CD4-positive, alpha-beta T cell (primary cell): ENCODE results near the gene DNAH7. TPM values are rescaled to one million over a fixed set of nuclear protein-coding genes. Genes with fewer than 3 reads are reported as not detected.

Source experiments
- ATAC-seq: fragments of 200-7000 bp; cut with Tn5 transposase; one replicate; pipeline ENCODE4 v1.10.0; 2022; ENCODE audit warnings: mild to moderate bottlenecking; ENCODE audit not compliant: poor library complexity
- CTCF ChIA-PET: fragments of 350-600 bp; sonication (Branson Sonifier 250); formaldehyde crosslinking; loops from one replicate; lab custom pipeline; 2021; ENCODE audit warnings: antibody characterized with exemption, inconsistent platforms; lab: Charles Lee
- POLR2A ChIA-PET: fragments of 350-600 bp; sonication (Branson Sonifier 250); formaldehyde crosslinking; loops from one replicate; lab custom pipeline; 2021; ENCODE audit warnings: antibody characterized with exemption, inconsistent platforms; lab: Charles Lee
- DNase-seq, 14 experiments: peaks; one replicate each; pipeline ENCODE4 v3.0.0-alpha.2; 2013 to 2020; ENCODE audit warnings: mixed read lengths in 2 of 14
- H3K27ac ChIP-seq, 2 donors: one replicate each; pipeline versions ENCODE4 v1.5.1 to v1.7.0; 2013; ENCODE audit warnings: low read length in 2 of 2, low read depth in 1 of 2, mild to moderate bottlenecking in 1 of 2
- H3K27me3 ChIP-seq, 2 experiments: 1 replicate in 1 of 2; 2 replicates in 1 of 2; pipeline versions ENCODE4 v1.6.1 to v1.7.0; 2013; ENCODE audit warnings: low read length in 2 of 2, control low read depth in 1 of 2, mild to moderate bottlenecking in 1 of 2, moderate library complexity in 1 of 2; ENCODE audit not compliant: insufficient read depth in 2 of 2, control insufficient read depth in 1 of 2
- H3K36me3 ChIP-seq: one replicate; pipeline ENCODE4 v1.6.1; 2013; ENCODE audit warnings: low read length, control low read depth; ENCODE audit not compliant: insufficient read depth
- H3K4me1 ChIP-seq: one replicate; pipeline ENCODE4 v1.6.1; 2013; ENCODE audit warnings: low read length, control low read depth; ENCODE audit not compliant: insufficient read depth
- H3K4me3 ChIP-seq: one replicate; pipeline ENCODE4 v1.5.1; 2013; ENCODE audit warnings: mild to moderate bottlenecking, low read length, moderate library complexity
- H3K9me3 ChIP-seq, 2 experiments: 1 replicate in 1 of 2; 2 replicates in 1 of 2; pipeline versions ENCODE4 v1.6.1 to v1.7.0; 2013; ENCODE audit warnings: low read length in 2 of 2, mild to moderate bottlenecking in 2 of 2, control low read depth in 1 of 2, moderate library complexity in 1 of 2; ENCODE audit not compliant: control insufficient read depth in 1 of 2, insufficient read depth in 1 of 2
- H3K27ac Mint-ChIP-seq: one replicate; pipeline ENCODE4 v1.8.0; 2020; ENCODE audit warnings: mixed read lengths
- H3K27me3 Mint-ChIP-seq: one replicate; pipeline ENCODE4 v1.8.0; 2021; ENCODE audit warnings: mixed read lengths
- H3K36me3 Mint-ChIP-seq: one replicate; pipeline ENCODE4 v1.8.0; 2021; ENCODE audit warnings: low read depth, mixed read lengths
- H3K4me1 Mint-ChIP-seq: one replicate; pipeline ENCODE4 v1.8.0; 2021; ENCODE audit warnings: low read depth, mixed read lengths
- H3K4me3 Mint-ChIP-seq: one replicate; pipeline ENCODE4 v1.8.0; 2020; ENCODE audit warnings: mild to moderate bottlenecking, mixed read lengths
- H3K9me3 Mint-ChIP-seq: one replicate; pipeline ENCODE4 v1.8.0; 2020; ENCODE audit warnings: mixed read lengths
- intact Hi-C, 2 experiments: fragments of 100-400 bp; cut with DNase I in 1 of 2; cut with micrococcal nuclease in 1 of 2; formaldehyde crosslinking; loops; one replicate each; pipeline versions ENCODE4 v1.15.1 to v1.9.0; 2023 to 2025; cut with DNase I, micrococcal nuclease
- total RNA-seq, 174 experiments: library from RNA in 2 of 174; stranded (reverse) in 2 of 174; gene quantifications; one replicate each; pipeline ENCODE4 v1.2.3 and lab custom pipeline; 2021 to 2026
- TF ChIP-seq, protein P1 (sequence below): fragments of 200-600 bp; IDR thresholded peaks from one replicate; pipeline ENCODE4 v1.8.0; 2022; ENCODE audit warnings: antibody characterized with exemption, mild to moderate bottlenecking

The DNAH7 gene
- total RNA-seq, 2 experiments from 2014 or later, result not detected

DNA sequence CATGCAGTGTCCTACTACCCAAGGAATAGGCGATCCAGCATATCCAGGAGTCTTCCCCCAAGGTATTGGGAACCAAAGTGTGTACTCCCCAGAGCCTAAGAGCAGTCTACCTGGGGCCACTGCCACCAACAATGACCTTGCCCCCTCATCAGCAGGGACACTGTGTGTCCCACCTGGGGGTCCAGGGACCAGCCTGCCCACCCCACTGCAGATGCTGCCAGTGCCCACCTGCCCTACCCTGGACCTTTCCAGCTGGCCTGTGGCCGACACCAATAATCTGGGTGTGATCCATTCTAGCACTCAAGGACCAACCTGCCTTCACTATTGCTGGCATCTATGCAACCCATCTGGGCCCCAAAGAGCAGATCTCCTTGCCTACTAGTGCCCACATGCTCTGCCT is 32.2 kb downstream of the DNAH7 start:
- TF ChIP-seq, protein P1, sequence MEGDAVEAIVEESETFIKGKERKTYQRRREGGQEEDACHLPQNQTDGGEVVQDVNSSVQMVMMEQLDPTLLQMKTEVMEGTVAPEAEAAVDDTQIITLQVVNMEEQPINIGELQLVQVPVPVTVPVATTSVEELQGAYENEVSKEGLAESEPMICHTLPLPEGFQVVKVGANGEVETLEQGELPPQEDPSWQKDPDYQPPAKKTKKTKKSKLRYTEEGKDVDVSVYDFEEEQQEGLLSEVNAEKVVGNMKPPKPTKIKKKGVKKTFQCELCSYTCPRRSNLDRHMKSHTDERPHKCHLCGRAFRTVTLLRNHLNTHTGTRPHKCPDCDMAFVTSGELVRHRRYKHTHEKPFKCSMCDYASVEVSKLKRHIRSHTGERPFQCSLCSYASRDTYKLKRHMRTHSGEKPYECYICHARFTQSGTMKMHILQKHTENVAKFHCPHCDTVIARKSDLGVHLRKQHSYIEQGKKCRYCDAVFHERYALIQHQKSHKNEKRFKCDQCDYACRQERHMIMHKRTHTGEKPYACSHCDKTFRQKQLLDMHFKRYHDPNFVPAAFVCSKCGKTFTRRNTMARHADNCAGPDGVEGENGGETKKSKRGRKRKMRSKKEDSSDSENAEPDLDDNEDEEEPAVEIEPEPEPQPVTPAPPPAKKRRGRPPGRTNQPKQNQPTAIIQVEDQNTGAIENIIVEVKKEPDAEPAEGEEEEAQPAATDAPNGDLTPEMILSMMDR, result no peak
- CTCF ChIA-PET, result no interaction called here
- H3K4me1 Mint-ChIP-seq, result no peaks in the 10 kb centered on the region
- no peak overlapping the region for H3K27ac ChIP-seq
- no peaks in the 10 kb centered on the region for H3K36me3 ChIP-seq
- peaks cover 0 to 6% of the 10 kb centered on the region in 2 experiments for H3K27me3 ChIP-seq
- peaks cover 28% of the 10 kb centered on the region for H3K27me3 Mint-ChIP-seq
- ATAC-seq (no peak), DNase-seq (no peak)
- H3K4me3 ChIP-seq, result no peak overlapping the region
- peaks cover 9% of the 10 kb centered on the region for H3K36me3 Mint-ChIP-seq
- no peak overlapping the region for H3K27ac Mint-ChIP-seq
- peaks cover 25% of the 10 kb centered on the region for H3K9me3 Mint-ChIP-seq
- POLR2A ChIA-PET, result no interaction called here
- intact Hi-C loops, result no loop called here
- H3K9me3 ChIP-seq, result peaks cover 7 to 23% of the 10 kb centered on the region in 2 experiments
- no peak overlapping the region for H3K4me3 Mint-ChIP-seq
- H3K4me1 ChIP-seq, result no peaks in the 10 kb centered on the region

DNA sequence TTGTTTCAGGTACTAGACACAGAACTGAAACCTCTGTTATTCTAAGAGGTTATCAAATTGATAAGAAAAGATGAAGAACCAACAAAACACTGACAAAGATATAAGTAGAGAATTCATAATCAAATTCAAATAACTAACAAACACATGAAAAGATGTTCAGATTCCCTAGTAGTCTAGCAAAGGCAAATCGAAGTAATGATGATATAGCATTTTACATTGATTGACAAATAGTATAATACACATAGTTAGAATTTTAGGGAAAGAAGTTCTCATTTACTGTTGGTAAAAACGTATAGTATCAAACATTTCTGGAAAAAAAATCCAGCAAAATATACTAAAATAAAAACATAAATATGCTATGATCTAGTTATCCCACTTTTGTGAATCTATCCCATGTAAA is 50.6 kb downstream of the DNAH7 start:
- POLR2A ChIA-PET, result no interaction called here

DNA sequence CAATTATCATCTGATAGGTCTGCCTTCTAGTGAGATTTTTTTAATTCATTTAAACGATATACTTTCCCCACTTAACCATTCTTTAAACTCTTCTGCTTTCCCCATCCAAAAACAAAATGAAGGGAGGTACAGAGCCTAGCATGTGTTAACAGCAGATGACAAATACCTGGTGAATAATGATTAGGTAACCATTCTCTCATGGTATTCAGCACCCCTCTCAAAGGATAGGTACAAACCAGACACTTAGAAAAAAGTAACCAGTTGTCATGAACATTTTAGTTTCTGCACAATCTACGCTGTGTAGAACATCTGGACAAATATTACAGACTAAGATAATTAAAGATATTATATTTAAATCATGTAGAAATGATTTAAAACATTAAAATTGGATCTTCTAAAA is 56.3 kb downstream of the DNAH7 start:
- DNase-seq (no peak), ATAC-seq (no peak)
- Mint-ChIP-seq H3K36me3 (no peaks in the 10 kb centered on the region), H3K27me3 (peaks cover 14% of the 10 kb centered on the region), H3K4me1 (no peaks in the 10 kb centered on the region), H3K4me3 (no peak overlapping the region), H3K27ac (no peak overlapping the region), H3K9me3 (no peaks in the 10 kb centered on the region)
- Histone ChIP-seq H3K36me3 (no peaks in the 10 kb centered on the region), H3K27me3 (peaks cover 0 to 3% of the 10 kb centered on the region in 2 experiments), H3K27ac (no peak overlapping the region), H3K4me3 (no peak overlapping the region), H3K4me1 (no peaks in the 10 kb centered on the region), H3K9me3 (peaks cover 0 to under 1% of the 10 kb centered on the region in 2 experiments)
- TF ChIP-seq, protein P1, result no peak
- intact Hi-C loops, result no loop called here
- ChIA-PET CTCF (no interaction called here), POLR2A (no interaction called here)

More for the DNA sequence above, 50.6 kb downstream of the DNAH7 start:
- no peak overlapping the region for H3K4me3 Mint-ChIP-seq
- no peak for ATAC-seq
- Histone ChIP-seq H3K4me3 (no peak overlapping the region), H3K27me3 (peaks cover 0 to 3% of the 10 kb centered on the region in 2 experiments), H3K4me1 (no peaks in the 10 kb centered on the region), H3K9me3 (no peaks in the 10 kb centered on the region), H3K27ac (no peak overlapping the region), H3K36me3 (no peaks in the 10 kb centered on the region)
- CTCF ChIA-PET, result no interaction called here
- no peak for DNase-seq
- peaks cover 14% of the 10 kb centered on the region for H3K27me3 Mint-ChIP-seq
- TF ChIP-seq, protein P1, result no peak
- H3K9me3 Mint-ChIP-seq, result peaks cover 2% of the 10 kb centered on the region
- H3K4me1 Mint-ChIP-seq, result no peaks in the 10 kb centered on the region
- no peaks in the 10 kb centered on the region for H3K36me3 Mint-ChIP-seq
- intact Hi-C loops, result no loop called here
- H3K27ac Mint-ChIP-seq, result no peak overlapping the region
